ENCODE data around the gene RNF138. TPM values are rescaled to one million over a fixed set of nuclear protein-coding genes. Genes with fewer than 3 reads are reported as not detected.

RNF138 gene
- total and polyA plus RNA-seq, 2 experiments from 2014 or later, result 58.0 to 89.6 TPM

GRCh38 chr18:32111706-32112105, 20.0 kb downstream of the RNF138 start:
- H3K27ac ChIP-seq (ENCODE audit: low read depth), result no peak overlapping the region
- Mint-ChIP-seq H3K36me3 (ENCODE audit: low read depth) (peaks cover 46% of the 10 kb centered on the region), H3K4me3 (no peak overlapping the region), H3K9me3 (no peaks in the 10 kb centered on the region), H3K4me1 (no peaks in the 10 kb centered on the region), H3K27ac (no peak overlapping the region), H3K27me3 (ENCODE audit: insufficient read depth, low read depth, poor library complexity) (peaks cover 2% of the 10 kb centered on the region)
- no peak overlapping the region for H2AFZ ChIP-seq
- H3K4me1 ChIP-seq (ENCODE audit: insufficient read depth), result no peaks in the 10 kb centered on the region
- no peak overlapping the region for H3K4me2 ChIP-seq
- no peaks in the 10 kb centered on the region for H3K27me3 ChIP-seq (ENCODE audit: insufficient read depth)
- no peak for TF ChIP-seq ETS1 (IDR thresholded peaks at IDR 0.05)
- no peak for TF ChIP-seq JUNB (IDR thresholded peaks at IDR 0.05; ENCODE audit: unreplicated experiment)
- TF ChIP-seq NANOG (IDR thresholded peaks at IDR 0.05; ENCODE audit: borderline replicate concordance), result no peak
- no peak for TF ChIP-seq POLR2AphosphoS5 (IDR thresholded peaks at IDR 0.05; ENCODE audit: low read depth)
- TF ChIP-seq ZNF114 (CRISPR knock-in tag; IDR thresholded peaks at IDR 0.05), result no peak
- no peak for TF ChIP-seq EZH2phosphoT487 (IDR thresholded peaks at IDR 0.05; ENCODE audit: unreplicated experiment)
- no peak for TF ChIP-seq EZH2 (IDR thresholded peaks at IDR 0.05; ENCODE audit: low read depth, unreplicated experiment)
- TF ChIP-seq ZNF462 (CRISPR knock-in tag; IDR thresholded peaks at IDR 0.05), result no peak
- no peak for TF ChIP-seq CREB1 (CRISPR knock-in tag; IDR thresholded peaks at IDR 0.05; ENCODE audit: low read depth)
- TF ChIP-seq CTCF (conservative IDR thresholded peaks at IDR 0.05; ENCODE audit: low read depth in 2 of 2), result no peak
- no peak for TF ChIP-seq STAT1 (IDR thresholded peaks at IDR 0.05; ENCODE audit: unreplicated experiment)
- no peak for TF ChIP-seq ZNF331 (CRISPR knock-in tag; IDR thresholded peaks at IDR 0.05; ENCODE audit: low read depth)
- no peak for TF ChIP-seq REST (IDR thresholded peaks at IDR 0.05; ENCODE audit: unreplicated experiment)
- H3K79me2 ChIP-seq (replicated peaks; ENCODE audit: insufficient read depth), result peaks cover 94% of the 10 kb centered on the region
- H3K4me3 ChIP-seq, result no peak overlapping the region
- no peaks in the 10 kb centered on the region; the same call in 1 of the 2 replicates for H3F3A ChIP-seq (replicated peaks; ENCODE audit: low read depth)
- DNase-seq (ENCODE audit: low spot score) (no peak), ATAC-seq (no peak)
- no peaks in the 10 kb centered on the region; the same call in 1 of the 2 replicates for H3K36me3 ChIP-seq (ENCODE audit: insufficient read depth)
- peaks cover 16% of the 10 kb centered on the region for H4K20me1 ChIP-seq (replicated peaks; ENCODE audit: insufficient read depth)
- H3K9me2 ChIP-seq (ENCODE audit: insufficient read depth), result no peaks in the 10 kb centered on the region

All from GM23338 (cell line).